ENCODE measurements around the gene CAMK2A.
A peak's percentile ranks its signal among the peaks of the same experiment; 100 is the strongest.

Gene CAMK2A

DNA sequence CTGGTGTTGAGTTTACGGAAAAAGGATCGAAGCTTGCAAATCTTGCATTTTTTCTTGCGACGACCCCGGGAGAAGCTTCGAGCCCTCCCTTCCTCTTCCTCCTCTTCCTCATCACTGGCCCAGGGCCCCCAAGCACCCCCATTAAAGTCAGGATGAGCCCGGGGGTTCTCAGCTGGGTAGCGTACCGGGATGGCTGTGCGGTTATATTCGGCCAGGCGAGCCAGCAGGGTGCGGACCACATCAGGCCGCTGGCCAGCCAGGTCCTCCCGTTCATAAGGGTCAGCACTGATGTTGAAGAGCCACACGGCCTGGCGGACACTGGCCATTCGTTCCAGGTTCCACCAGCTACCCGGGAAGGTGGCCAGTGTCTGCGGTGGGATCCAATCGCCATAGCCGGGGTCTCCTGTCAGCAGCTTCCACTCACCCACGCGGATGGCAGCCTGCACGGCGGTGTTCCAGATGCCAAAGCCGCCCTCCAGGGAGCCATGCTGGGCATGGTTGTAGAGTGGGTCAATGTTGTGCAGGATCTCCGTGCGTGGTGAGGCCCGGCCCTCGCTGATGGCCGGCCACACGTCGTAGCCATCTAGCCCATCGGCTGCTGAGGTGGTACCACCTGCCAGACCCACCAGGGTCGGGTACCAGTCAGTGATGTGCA, 7.8 kb upstream of the CAMK2A start:
- TF ChIP-seq, protein P1, sequence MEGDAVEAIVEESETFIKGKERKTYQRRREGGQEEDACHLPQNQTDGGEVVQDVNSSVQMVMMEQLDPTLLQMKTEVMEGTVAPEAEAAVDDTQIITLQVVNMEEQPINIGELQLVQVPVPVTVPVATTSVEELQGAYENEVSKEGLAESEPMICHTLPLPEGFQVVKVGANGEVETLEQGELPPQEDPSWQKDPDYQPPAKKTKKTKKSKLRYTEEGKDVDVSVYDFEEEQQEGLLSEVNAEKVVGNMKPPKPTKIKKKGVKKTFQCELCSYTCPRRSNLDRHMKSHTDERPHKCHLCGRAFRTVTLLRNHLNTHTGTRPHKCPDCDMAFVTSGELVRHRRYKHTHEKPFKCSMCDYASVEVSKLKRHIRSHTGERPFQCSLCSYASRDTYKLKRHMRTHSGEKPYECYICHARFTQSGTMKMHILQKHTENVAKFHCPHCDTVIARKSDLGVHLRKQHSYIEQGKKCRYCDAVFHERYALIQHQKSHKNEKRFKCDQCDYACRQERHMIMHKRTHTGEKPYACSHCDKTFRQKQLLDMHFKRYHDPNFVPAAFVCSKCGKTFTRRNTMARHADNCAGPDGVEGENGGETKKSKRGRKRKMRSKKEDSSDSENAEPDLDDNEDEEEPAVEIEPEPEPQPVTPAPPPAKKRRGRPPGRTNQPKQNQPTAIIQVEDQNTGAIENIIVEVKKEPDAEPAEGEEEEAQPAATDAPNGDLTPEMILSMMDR (IDR thresholded peaks at IDR 0.05; ENCODE audit: low read length, missing control alignments), result no peak
- H3K4me3 ChIP-seq (replicated peaks; ENCODE audit: low read depth, low read length), result no peak overlapping the region
- no peak for DNase-seq (ENCODE audit: low read depth)

DNA sequence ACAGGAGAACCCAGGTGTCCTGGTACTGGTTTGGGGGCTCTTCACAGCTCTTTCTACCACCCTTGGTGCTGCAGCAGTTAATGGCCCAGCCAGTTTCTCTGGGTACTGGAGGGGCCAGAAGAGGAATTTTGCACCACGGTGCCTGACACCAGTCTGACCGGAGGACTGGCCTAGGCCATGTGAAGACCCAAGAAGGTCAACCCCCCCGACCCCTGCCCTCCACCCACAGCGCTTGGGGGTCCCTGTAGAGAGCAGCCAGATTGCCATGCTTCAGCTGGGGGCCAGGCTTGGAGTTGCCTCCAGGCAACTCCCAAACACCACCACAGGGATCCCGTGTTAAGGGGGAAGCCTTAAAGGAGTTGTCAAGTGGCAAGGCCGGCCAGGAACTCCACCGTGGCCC, 6.9 kb upstream of the CAMK2A start:
- no peak for DNase-seq (ENCODE audit: low read depth)
- TF ChIP-seq, protein P1 (IDR thresholded peaks at IDR 0.05; ENCODE audit: low read length, missing control alignments), result no peak
- no peak overlapping the region for H3K4me3 ChIP-seq (replicated peaks; ENCODE audit: low read depth, low read length)

DNA sequence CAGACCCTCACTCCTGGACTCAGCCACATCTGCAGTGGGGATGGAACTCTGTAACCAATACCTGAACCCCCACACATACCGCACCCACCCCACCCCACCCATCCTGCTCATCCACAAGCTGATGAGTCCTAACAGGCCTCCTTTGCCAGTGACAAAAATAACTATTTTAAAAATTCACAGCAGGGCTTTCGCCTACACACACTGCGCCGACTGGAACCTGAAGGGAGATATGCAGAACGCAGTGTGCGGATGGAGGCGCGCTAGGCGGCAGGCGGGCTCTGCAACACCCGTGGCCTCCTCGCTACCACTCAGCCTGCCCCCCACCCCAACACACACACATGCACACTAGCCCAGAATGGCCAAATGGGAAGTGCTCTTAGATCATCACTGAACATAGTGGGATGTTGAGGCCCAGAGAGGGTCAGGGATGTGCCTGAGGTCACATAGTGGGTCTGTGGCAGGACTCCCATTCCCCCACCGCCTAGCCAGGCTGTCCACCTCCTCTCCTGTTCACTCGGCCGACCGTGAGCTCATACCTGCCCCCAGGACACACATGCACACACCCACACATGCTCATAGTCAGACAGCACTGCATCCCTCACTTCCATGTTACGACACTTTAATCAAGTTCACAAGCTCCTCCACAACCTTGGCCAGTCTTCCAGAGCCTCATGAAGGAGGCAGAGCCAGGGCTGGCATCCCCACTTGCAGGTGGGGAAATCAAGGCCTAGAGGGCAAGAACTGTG, 6.3 kb upstream of the CAMK2A start:
- TF ChIP-seq, protein P1 (IDR thresholded peaks at IDR 0.05; ENCODE audit: low read length, missing control alignments), result no peak
- H3K4me3 ChIP-seq (replicated peaks; ENCODE audit: low read depth, low read length), result no peak overlapping the region
- no peak for DNase-seq (ENCODE audit: low read depth)

- no peak overlapping the region for H3K4me3 ChIP-seq (replicated peaks; ENCODE audit: low read depth, low read length)
- TF ChIP-seq, protein P1 (IDR thresholded peaks at IDR 0.05; ENCODE audit: low read length, missing control alignments), result no peak
- DNase-seq (ENCODE audit: low read depth), result peak; percentile 56
These were observed 5.6 kb upstream of the CAMK2A start for GRCh38 chr5:150295172-150295634.

GRCh38 chr5:150294551-150295071, 5.0 kb upstream of the CAMK2A start:
- DNase-seq (ENCODE audit: low read depth), result no peak
- TF ChIP-seq, protein P1 (IDR thresholded peaks at IDR 0.05; ENCODE audit: low read length, missing control alignments), result no peak
- H3K4me3 ChIP-seq (replicated peaks; ENCODE audit: low read depth, low read length), result no peak overlapping the region

DNA sequence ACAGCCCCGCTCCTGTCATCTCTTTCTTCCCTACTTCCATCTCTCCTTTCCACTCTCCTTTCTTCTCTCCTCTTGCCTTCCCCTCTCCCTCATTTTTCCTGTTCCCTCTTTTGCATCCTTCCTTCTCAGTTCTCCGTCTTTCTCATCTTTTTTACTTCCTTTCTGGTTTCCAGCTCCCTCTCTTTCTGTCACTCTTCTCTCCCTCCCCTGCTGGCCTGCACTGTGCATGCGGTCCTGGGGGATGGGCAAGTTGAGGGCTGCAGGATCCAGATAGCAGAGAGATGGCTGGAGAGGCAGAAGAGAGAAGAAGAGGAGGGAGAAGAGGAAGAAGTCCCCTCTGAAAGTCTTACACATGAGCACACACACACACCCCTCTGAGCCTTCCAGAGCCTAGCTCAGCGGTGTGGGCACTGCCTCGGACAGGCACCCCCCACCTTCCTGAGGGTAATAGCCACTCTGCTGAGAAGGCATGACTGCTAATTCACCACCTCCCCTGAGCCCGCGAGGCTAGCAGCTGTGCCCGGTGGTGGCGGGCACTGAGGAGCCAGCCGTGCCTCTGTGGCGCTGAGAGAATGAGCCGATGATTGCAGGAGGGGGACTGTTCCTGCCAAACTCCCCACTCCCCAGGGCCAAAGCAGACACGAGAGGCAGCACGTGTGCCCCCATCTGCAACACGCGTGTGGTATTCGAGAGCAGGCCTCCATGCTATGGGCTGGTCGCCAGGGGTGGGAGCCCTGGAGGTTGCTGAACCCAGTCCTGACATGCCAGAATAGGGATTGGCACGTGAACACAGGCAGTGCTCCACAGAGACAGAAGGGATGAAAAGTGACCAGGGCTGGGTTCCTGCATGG, 3.7 kb upstream of the CAMK2A start:
- H3K4me3 ChIP-seq (replicated peaks; ENCODE audit: low read depth, low read length), result no peak overlapping the region

More for the DNA sequence above, 3.7 kb upstream of the CAMK2A start:
- TF ChIP-seq, protein P1 (IDR thresholded peaks at IDR 0.05; ENCODE audit: low read length, missing control alignments), result no peak
- DNase-seq (ENCODE audit: low read depth), result no peak
